ENCODE measurements around the gene ALKBH5. TPM values are rescaled to one million over a fixed set of nuclear protein-coding genes. Genes with fewer than 3 reads are reported as not detected.

ALKBH5 gene
- total and polyA plus RNA-seq, 9 of the 15 experiments (the other 6 are each of a cell fraction or from before 2014, with no cell fraction given), result 11.4 to 70.0 (median 47.4) TPM

- POLR2A ChIA-PET, result interaction anchor here (0.5 to 1.1 kb wide), 3 partner anchors 9 to 324 kb away, joined by 3 to 5 read pairs (median 4); no protein-coding TSS in a partner anchor
- no peak for TF ChIP-seq ZBTB7A (IDR thresholded peaks at IDR 0.05; ENCODE audit: borderline replicate concordance, control insufficient read depth, low read depth, low read length)
- TF ChIP-seq RFX1 (IDR thresholded peaks at IDR 0.05), result peak; percentile 79
- peak; percentile 30 for TF ChIP-seq PKNOX1 (IDR thresholded peaks at IDR 0.05)
- peak; percentile 47; the same call in 1 of the 2 replicates for TF ChIP-seq EGR1 (conservative IDR thresholded peaks at IDR 0.05)
- Histone ChIP-seq H3K79me2 (ENCODE audit: control insufficient read depth, insufficient read depth, low read length) (no peaks in the 10 kb centered on the region), H3K36me3 (ENCODE audit: control insufficient read depth, insufficient read depth, low read length) (no peaks in the 10 kb centered on the region), H2AFZ (ENCODE audit: low read depth, low read length) (peak overlapping the region; percentile 56; the same call in 1 of the 2 replicates), H3K27ac (ENCODE audit: extremely low read depth, low read depth, low read length) (no peak overlapping the region), H3K27me3 (ENCODE audit: control insufficient read depth in 2 of 2, insufficient read depth in 2 of 2, low read length in 2 of 2) (no peaks in the 10 kb centered on the region), H3K4me1 (replicated peaks in 1 of 2; ENCODE audit: control insufficient read depth in 2 of 2, insufficient read depth in 2 of 2, low read length in 2 of 2) (peaks cover 36 to 53% of the 10 kb centered on the region in 2 experiments), H3K9ac (ENCODE audit: insufficient read depth in 1 of 2, low read depth in 2 of 2, low read length in 2 of 2) (peak overlapping the region in 1 of 2 experiments; percentile 81; a peak in 2 of 4 replicates), H3K4me3 (no peak overlapping the region), H3K4me2 (ENCODE audit: insufficient read depth, low read length) (no peak overlapping the region), H3K9me3 (replicated peaks; ENCODE audit: control insufficient read depth, insufficient read depth, low read depth, low read length) (no peaks in the 10 kb centered on the region), H3K9me1 (ENCODE audit: control insufficient read depth, insufficient read depth, low read length) (no peaks in the 10 kb centered on the region), H4K20me1 (replicated peaks; ENCODE audit: control insufficient read depth, insufficient read depth, low read length) (no peaks in the 10 kb centered on the region)
- no TSS peak for BruUV-seq (replicated peaks)
- CTCF ChIA-PET (ENCODE audit: low intra/inter-chr PET ratio), result no interaction called here
- FAIRE-seq (peak; percentile 19), DNase-seq (ENCODE audit: extremely low read depth in 1 of 4, low spot score in 3 of 4) (peak in 2 of 4 experiments; percentile 20 to 21), ATAC-seq (no peak)
- intact Hi-C loops (cut with micrococcal nuclease) (no loop called here), in situ Hi-C loops (cut with MboI) (no loop called here)
- 17% methylated on average over 7 of the region's 12 CpGs for WGBS (ENCODE audit: insufficient coverage, low coverage, missing lambda C conversion rate)
Observed at GRCh38 chr17:18161207-18162145, 22.2 kb upstream of the ALKBH5 start.
